ENCODE results near the gene RAD51B. TPM values are rescaled to one million over a fixed set of nuclear protein-coding genes. Genes with fewer than 3 reads are reported as not detected.

Gene RAD51B
- total RNA-seq, 4 donors from 2014 or later = 5.0 to 31.8 (median 20.6) TPM

DNA sequence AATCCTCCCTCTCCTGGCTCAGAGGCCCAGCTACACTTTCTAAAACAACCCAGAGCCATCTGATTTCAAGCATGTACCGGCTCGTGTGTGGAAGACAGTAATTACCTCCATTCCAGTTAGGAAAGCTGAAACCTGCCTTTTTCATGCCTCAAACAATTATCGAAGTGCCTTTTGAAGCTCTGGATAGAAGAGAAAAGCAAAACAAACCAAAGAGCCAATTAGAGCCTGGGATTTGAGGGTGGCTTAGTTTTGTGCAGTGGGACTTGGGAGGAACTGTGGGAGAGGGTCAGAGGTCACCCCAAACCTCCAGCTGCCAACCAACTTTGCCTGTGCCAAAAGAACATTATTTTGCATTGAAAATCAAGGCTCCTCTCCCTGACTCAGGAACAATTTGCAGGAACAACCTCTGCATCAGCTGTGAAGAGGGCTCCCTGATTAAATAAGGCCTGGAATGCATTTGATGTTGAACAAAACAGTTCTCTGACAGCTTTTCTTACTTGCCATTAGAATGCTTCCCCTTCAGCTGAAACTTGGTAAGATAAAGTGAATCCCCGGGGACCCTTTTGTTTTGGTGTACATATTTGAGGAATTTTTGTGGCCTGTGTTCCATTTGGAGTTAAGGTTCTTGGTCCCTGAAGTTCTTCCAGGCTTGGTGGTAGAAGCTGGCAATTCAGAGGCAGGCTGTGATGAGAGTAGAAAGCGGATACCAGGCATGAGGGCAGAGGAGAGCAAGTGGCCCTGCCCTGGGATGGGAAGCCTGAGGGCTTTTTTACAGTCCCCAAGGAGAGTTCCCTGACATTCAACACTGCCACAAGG is 703.1 kb downstream of the RAD51B start:
- H3K9me3 ChIP-seq = no peaks in the 10 kb centered on the region
- in situ Hi-C loops (cut with MboI; ENCODE audit: low pct_ligation_motif_present in 1 of 4, low pct_unique_long_range_greater_than_20kb in 1 of 4, low sequenced_read_pairs in 3 of 4) = no loop called here
- no peak for TF ChIP-seq POLR2A (IDR thresholded peaks at IDR 0.05)
- no peaks in the 10 kb centered on the region for H3K36me3 ChIP-seq
- H3K4me3 ChIP-seq = no peak overlapping the region
- intact Hi-C loops (cut with DNase I; ENCODE audit: low total_unique reads) = loop anchor here (10.0 kb wide), 1 partner anchor 378 kb away; no protein-coding TSS in a partner anchor
- no peaks in the 10 kb centered on the region for H3K27me3 ChIP-seq
- DNase-seq = no peak
- peaks cover 32 to 71% (median 43%) of the 10 kb centered on the region in 4 donors for H3K4me1 ChIP-seq
- WGBS, 2 donors (ENCODE audit: low coverage in 1 of 2) = 40 to 69% methylated on average over 1 to 5 of the region's 5 CpGs
- H3K27ac ChIP-seq = peak overlapping the region; percentile 61 to 75 (median 70)

DNA sequence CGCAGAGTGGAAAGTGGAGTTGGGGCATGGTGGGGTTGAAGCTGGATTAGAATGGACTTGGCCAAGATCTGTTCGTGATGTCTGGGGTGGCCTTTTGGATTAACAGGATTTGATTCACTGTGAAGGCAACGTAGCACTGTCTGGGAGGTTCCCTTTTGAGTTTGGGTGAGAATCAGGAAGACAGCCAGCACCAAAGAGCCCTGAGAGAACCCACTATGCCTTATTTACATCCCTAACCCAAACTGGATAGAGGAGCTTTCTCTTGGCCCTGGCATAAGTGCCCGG is 703.7 kb downstream of the RAD51B start:
- no peaks in the 10 kb centered on the region for H3K27me3 ChIP-seq
- in situ Hi-C loops (cut with MboI; ENCODE audit: low pct_ligation_motif_present in 1 of 4, low pct_unique_long_range_greater_than_20kb in 1 of 4, low sequenced_read_pairs in 3 of 4) = no loop called here
- H3K4me1 ChIP-seq = peaks cover 32 to 69% (median 46%) of the 10 kb centered on the region in 4 donors
- H3K4me3 ChIP-seq = no peak overlapping the region
- H3K36me3 ChIP-seq = no peaks in the 10 kb centered on the region
- H3K27ac ChIP-seq = peak overlapping the region; percentile 61 to 75 (median 70)
- no peak for DNase-seq
- TF ChIP-seq POLR2AphosphoS5 (IDR thresholded peaks at IDR 0.05) = no peak
- TF ChIP-seq, protein P1, sequence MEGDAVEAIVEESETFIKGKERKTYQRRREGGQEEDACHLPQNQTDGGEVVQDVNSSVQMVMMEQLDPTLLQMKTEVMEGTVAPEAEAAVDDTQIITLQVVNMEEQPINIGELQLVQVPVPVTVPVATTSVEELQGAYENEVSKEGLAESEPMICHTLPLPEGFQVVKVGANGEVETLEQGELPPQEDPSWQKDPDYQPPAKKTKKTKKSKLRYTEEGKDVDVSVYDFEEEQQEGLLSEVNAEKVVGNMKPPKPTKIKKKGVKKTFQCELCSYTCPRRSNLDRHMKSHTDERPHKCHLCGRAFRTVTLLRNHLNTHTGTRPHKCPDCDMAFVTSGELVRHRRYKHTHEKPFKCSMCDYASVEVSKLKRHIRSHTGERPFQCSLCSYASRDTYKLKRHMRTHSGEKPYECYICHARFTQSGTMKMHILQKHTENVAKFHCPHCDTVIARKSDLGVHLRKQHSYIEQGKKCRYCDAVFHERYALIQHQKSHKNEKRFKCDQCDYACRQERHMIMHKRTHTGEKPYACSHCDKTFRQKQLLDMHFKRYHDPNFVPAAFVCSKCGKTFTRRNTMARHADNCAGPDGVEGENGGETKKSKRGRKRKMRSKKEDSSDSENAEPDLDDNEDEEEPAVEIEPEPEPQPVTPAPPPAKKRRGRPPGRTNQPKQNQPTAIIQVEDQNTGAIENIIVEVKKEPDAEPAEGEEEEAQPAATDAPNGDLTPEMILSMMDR (IDR thresholded peaks at IDR 0.05) = no peak
- TF ChIP-seq EP300 (IDR thresholded peaks at IDR 0.05; ENCODE audit: low read depth) = no peak
- TF ChIP-seq POLR2A (IDR thresholded peaks at IDR 0.05) = no peak
- intact Hi-C loops (cut with DNase I; ENCODE audit: low total_unique reads) = loop anchor here (10.0 kb wide), 1 partner anchor 378 kb away; no protein-coding TSS in a partner anchor
- no peaks in the 10 kb centered on the region for H3K9me3 ChIP-seq
- WGBS, 2 donors (ENCODE audit: low coverage in 1 of 2) = 90 to 100% methylated on average over 1 to 4 of the region's 4 CpGs

DNA sequence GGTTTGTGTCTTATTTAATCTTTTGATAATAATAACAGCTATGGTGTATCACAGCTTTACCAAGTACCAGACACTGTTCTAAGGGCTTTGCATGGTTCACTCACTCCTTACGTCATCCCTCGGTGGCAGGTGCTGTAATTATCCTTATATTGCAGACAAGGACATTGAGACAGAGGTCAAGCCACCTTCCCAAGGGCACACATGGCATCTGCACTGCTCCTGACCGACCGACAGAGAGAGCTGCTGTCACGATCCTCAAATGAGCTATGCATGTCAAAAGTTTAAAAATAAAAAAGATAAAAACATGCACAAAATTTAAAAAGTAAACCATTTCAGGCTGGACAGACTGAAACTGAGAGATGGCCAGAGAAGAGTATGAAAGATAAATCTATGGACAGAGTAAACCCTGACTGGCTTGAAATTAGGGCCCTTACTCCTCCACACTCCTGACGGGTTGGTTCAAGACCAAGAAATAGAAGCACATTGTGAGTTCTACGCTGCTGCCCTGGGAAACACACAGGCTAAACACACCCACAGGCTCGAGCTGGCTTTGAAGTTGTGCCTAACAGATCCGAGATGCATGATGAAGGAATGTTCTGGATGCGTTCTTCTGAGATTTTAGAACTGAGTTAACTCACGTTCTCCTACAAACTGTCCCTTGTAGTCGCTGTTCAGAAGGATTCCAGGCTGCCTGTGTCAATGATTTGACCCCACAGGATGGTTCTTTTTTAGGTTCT is 704.6 kb downstream of the RAD51B start:
- DNase-seq = no peak
- H3K4me1 ChIP-seq = peaks cover 27 to 61% (median 40%) of the 10 kb centered on the region in 4 donors
- H3K27me3 ChIP-seq = no peaks in the 10 kb centered on the region
- in situ Hi-C loops (cut with MboI; ENCODE audit: low pct_ligation_motif_present in 1 of 4, low pct_unique_long_range_greater_than_20kb in 1 of 4, low sequenced_read_pairs in 3 of 4) (no loop called here), intact Hi-C loops (cut with DNase I; ENCODE audit: low total_unique reads) (loop anchor here (10.0 kb wide), 1 partner anchor 379 kb away; no protein-coding TSS in a partner anchor)
- no peaks in the 10 kb centered on the region for H3K36me3 ChIP-seq
- H3K4me3 ChIP-seq = no peak overlapping the region
- no peak for TF ChIP-seq POLR2AphosphoS5 (IDR thresholded peaks at IDR 0.05)
- no peak for TF ChIP-seq EP300 (IDR thresholded peaks at IDR 0.05; ENCODE audit: low read depth)
- TF ChIP-seq, protein P1 (IDR thresholded peaks at IDR 0.05) = peak in 2 of 5 experiments; percentile 7 to 15
- TF ChIP-seq POLR2A (IDR thresholded peaks at IDR 0.05) = no peak
- peaks cover 0 to under 1% of the 10 kb centered on the region in 2 donors for H3K9me3 ChIP-seq
- 78 to 81% methylated on average over 4 to 12 of the region's 12 CpGs for WGBS, 2 donors (ENCODE audit: low coverage in 1 of 2)
- peak overlapping the region; percentile 61 to 75 (median 70) for H3K27ac ChIP-seq

DNA sequence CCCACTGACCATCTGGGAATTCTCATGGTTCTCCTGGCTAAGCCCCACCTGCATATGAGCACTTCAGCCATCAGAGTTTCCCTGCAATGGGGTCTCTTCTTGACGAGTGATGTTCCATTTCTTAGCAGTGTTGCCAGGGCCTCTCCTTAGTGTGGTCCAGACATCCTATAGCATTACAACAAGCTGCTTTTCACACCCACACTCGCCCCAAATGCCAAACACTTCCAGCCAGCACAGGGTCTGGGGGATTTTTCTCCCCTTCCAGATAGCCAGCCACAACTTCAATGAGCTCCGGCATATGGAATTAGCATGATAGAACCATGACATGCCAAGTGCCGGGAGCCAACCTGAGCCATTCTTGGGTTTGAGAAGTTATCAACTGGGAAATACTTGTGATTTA is 705.9 kb downstream of the RAD51B start:
- H3K27me3 ChIP-seq = no peaks in the 10 kb centered on the region
- H3K9me3 ChIP-seq = peaks cover 3 to 9% of the 10 kb centered on the region in 2 donors
- intact Hi-C loops (cut with DNase I; ENCODE audit: low total_unique reads) = loop anchor here (10.0 kb wide), 1 partner anchor 381 kb away; no protein-coding TSS in a partner anchor
- no peak for TF ChIP-seq POLR2A (IDR thresholded peaks at IDR 0.05)
- TF ChIP-seq, protein P1 (IDR thresholded peaks at IDR 0.05) = no peak
- TF ChIP-seq POLR2AphosphoS5 (IDR thresholded peaks at IDR 0.05) = no peak
- no peak for TF ChIP-seq EP300 (IDR thresholded peaks at IDR 0.05; ENCODE audit: low read depth)
- DNase-seq = no peak
- 100% methylated on average over 1 to 4 of the region's 4 CpGs for WGBS, 2 donors (ENCODE audit: low coverage in 1 of 2)
- peak overlapping the region in 3 of 4 donors; percentile 61 to 75 (median 70) for H3K27ac ChIP-seq
- peaks cover 20 to 47% (median 32%) of the 10 kb centered on the region in 4 donors for H3K4me1 ChIP-seq
- in situ Hi-C loops (cut with MboI; ENCODE audit: low pct_ligation_motif_present in 1 of 4, low pct_unique_long_range_greater_than_20kb in 1 of 4, low sequenced_read_pairs in 3 of 4) = loop anchor here in 2 of 4 donors (25.0 kb wide), 1 partner anchor 588 kb away; no protein-coding TSS in a partner anchor
- H3K4me3 ChIP-seq = no peak overlapping the region
- no peaks in the 10 kb centered on the region for H3K36me3 ChIP-seq
